GM21423 (cell line): ENCODE data around the gene ARHGEF19.
"Not testable (repeated sequence)": the region's sequence is repeated elsewhere in the genome, so short reads cannot be mapped to it uniquely, and the experiment has no call there.

Experiments used
- ATAC-seq: cut with Tn5 transposase; IDR thresholded peaks from one replicate; pipeline ENCODE4 v1.9.1; 2021; ENCODE audit warnings: mild to moderate bottlenecking, moderate library complexity; ENCODE audit not compliant: unreplicated experiment

The ARHGEF19 gene

GRCh38 chr1:16168144-16168495 lies 44.3 kb downstream of the ARHGEF19 start:
- not testable (repeated sequence) for ATAC-seq

GRCh38 chr1:16167331-16168143 lies 44.9 kb downstream of the ARHGEF19 start:
- ATAC-seq, result no peak

GRCh38 chr1:16166117-16166516 lies 46.3 kb downstream of the ARHGEF19 start:
- no peak for ATAC-seq

- ATAC-seq, result no peak
These were observed 46.9 kb downstream of the ARHGEF19 start for GRCh38 chr1:16165548-16165947.

- no peak for ATAC-seq
These were observed 47.4 kb downstream of the ARHGEF19 start for GRCh38 chr1:16165073-16165364.

GRCh38 chr1:16164213-16165072 lies 48.0 kb downstream of the ARHGEF19 start:
- no peak for ATAC-seq

GRCh38 chr1:16163608-16164212 lies 48.7 kb downstream of the ARHGEF19 start:
- ATAC-seq, result not testable (repeated sequence)

GRCh38 chr1:16162163-16162822 lies 50.2 kb downstream of the ARHGEF19 start:
- ATAC-seq, result no peak

GRCh38 chr1:16161717-16162116 lies 50.7 kb downstream of the ARHGEF19 start:
- ATAC-seq, result no peak

GRCh38 chr1:16158993-16159831 lies 53.2 kb downstream of the ARHGEF19 start:
- ATAC-seq, result no peak

- no peak for ATAC-seq
These were observed 54.4 kb downstream of the ARHGEF19 start for GRCh38 chr1:16158025-16158424.

GRCh38 chr1:16156848-16157495 lies 55.5 kb downstream of the ARHGEF19 start:
- ATAC-seq, result no peak

GRCh38 chr1:16155537-16156410 lies 56.7 kb downstream of the ARHGEF19 start, which contains the start of gene EPHA2:
TSS of gene EPHA2 (minus strand) at chr1:16156069. CDS start at chr1:16155932, 137 bp downstream.
- no peak for ATAC-seq

GRCh38 chr1:16153999-16154673 lies 58.3 kb downstream of the ARHGEF19 start:
- no peak for ATAC-seq

- ATAC-seq, result no peak
These were observed 59.1 kb downstream of the ARHGEF19 start for GRCh38 chr1:16153096-16153998.

- ATAC-seq, result no peak
These were observed 59.9 kb downstream of the ARHGEF19 start for GRCh38 chr1:16152481-16153087.

- no peak for ATAC-seq
These were observed 60.5 kb downstream of the ARHGEF19 start for GRCh38 chr1:16151995-16152384.
